CD4-positive, alpha-beta T cell treated with Interleukin-21 for 1 hour (primary cell): ENCODE results near the gene ANKMY1.
A peak's percentile ranks its signal among the peaks of the same experiment; 100 is the strongest.

ENCODE experiments used
- DNase-seq: peaks from one replicate; pipeline ENCODE4 v3.0.0-alpha.2; 2020

ANKMY1 gene

DNA sequence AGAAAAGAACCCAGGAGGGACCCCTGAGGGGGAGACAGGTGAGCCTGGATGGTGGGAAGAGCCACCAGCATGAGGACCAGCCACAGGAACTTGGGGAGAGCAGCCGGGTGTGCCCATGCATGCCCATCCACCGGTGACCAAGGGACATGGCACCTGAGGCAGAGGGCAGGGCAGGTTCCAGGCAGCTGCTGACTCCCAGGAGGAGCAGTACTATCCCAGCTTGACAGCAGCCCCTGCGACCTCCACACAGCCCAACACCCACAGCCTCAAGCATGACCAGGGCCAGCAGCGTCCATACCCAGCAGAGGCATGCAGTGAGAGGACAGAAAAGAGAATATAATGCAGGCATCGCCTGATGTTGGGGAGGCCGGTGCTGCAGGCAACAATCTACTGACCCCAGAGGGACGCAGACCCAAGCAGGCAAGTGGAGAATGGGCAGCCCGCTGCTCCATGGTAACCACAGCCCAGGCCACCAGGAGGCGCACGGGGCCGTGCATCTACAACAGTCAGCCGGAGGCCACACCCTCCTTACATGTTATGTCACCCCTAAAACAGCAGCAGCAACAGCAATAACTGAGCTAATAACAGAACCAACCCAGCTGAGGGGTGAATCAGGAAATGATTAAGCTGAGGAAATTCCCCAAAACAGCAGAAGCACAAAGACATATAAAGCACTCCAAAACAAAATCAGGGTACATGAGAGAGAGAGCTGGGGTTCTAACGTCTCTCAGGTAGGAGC lies 44.1 kb downstream of the ANKMY1 start:
- DNase-seq: peak; percentile 86

DNA sequence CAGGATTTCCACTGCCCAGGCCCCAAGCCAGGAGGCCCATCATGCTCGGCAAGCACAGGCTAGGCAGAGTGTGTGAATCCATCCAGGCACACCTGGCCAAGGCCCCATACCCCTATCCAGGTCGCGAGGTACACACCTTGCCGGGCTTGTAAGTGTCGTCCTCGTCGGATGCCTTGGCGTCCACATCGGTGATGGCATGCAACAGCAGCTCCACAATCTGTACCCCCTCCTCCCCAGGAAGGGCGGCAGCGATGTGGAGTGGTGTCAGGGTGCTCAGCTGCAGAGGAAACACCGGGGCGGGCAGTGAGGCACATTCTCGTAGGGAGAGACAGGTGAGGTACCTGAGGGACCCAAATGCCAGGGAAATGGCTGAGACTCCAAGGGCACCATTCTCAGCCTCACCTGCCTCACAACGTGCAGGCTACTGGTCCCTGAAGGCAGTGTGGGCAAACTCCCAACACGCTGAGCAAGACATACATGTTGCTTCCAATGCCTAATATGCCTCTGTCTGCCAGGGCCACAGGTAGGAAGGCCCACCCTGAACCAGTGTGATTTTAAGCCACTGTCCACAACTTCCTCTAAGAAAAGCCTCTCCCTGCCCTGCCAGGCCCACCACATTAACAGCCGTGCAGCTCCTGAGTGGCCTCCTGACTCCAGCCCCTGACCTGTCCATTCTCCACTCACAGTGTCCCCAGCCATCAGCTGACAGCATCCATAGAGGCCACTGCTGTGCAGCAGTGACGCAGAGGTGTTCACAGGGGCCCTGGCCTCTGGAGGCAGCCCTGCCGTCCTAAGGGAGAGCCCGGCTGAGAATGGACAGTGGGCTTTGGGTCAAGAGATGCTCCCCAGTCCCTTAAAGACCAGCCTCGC lies 44.9 kb downstream of the ANKMY1 start:
- DNase-seq: no peak

DNA sequence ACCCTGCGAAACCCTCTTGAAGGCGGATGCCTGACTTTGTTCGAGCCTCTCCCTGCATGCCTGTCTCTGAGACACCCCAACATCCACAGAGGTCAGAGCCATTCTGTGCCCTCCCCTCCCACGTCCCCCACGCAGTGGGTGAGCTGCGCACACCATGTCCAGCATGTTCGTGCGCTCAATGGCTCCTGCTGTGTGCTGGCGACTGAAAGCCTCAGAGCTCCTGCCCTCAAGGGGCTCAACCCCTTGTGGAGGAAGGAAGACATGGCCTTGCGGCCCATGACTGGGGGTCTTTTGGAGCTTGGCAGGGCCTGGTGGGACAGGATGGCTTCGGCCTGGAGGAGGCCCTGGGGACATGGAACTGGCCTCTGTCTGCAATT lies 45.7 kb downstream of the ANKMY1 start:
- no peak for DNase-seq

DNA sequence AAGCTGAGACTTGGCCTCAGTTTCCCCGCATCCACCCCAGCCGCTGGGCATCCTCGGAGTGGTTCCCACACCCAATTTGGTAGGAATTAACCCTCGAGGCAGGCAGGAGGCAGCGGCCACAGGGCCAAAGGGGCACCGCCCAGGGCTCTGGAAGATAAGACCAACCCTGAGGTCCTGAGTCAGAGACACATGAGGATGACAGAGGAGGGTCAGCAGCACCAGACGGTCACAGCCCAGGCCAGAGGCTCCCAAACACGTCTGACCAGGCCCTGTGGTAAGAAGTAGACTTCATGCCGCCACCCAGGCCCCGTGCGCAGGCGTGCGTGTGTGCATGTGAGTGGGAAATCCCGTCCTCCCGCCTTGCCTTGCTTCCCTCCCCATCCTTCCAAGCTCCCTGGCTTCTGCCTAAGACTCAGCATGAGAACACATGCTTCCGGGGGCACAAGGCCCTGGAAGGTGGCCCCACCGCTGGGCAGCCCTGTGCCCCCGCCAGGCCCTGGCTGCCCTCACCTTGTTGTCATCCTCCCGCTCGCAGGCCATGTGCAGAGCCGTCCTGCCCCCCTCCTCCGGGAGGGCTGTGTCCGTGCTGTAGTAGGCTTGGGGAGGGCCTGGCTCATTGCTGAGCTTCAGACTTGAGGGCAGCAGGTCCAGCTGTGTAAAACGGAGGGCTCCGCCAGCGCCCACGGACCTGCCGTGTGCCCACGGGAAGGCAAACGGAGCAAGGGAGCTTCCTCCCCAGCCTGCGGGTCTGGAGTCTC lies 46.3 kb downstream of the ANKMY1 start:
- DNase-seq: no peak

DNA sequence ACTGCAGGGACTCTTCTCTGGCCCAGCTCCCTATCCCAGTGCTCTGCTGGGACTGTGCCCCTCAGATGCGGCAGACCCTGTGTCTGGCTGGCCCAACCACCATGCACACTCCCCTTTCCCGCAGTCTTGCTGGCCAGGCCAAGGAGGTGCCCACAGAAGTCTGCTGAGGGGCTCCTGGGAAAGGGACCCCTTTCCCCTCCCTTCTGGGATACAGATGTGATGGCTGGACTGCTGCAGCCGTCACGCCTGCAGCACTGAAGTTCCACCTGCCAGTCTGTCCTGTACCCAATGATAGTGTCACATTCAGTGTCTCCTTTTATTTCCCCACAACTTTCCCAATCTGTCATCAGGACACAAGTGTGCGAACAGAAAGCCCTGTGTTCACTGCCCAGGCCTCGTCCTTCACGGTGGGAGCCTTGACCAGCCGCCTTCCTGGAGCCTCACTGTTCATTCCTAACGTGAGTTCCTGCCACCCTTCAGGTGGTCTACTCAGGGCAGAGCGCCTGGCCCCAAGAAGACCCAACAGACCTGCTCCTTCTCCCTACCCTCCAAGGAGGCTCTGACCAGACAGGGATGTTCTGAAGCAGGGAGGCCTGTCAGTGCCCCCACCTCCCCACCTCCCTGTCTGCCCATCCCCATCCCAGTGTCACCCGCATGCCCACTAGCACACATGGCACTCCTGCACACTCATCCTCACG lies 47.1 kb downstream of the ANKMY1 start:
- no peak for DNase-seq

DNA sequence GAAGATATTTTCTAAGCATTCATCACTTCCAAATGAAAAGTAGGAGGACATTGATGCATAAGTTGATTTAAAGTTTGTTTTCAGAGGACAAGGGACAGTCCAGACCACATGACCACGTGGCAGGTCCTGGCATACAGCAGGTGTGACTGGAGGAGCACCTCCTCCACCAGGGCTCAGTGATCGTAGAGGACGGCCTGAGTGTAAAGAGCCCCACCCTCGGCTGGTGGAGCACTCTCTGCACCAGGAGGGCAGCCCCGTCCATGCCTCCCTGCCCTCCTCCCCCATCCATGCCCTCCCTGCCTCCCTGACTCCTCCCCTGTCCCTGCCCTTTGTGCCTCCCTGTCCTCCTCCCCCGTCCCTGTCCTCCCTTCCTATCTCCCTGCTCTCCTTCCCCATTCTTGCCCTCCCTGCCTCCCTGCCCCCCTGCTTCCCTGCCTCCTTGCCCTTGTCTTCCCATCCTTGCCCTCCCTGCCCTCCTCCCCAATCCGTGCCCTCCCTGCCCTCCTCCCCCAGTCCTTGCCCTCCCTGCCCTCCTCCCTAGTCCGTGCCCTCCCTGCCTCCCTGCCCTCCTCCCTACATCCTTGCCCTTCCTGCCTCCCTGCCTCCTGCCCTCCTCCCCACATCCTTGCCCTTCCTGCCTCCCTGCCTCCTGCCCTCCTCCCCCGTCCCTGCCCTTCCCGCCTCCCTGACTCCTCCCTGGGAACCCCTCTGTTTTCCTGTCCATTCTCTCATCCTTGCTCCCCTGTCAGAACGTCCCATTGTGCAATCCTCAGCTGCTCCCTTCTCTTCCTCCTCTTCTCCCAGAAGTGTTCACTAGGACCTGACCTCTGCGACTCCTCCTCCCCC lies 47.9 kb downstream of the ANKMY1 start:
- no peak for DNase-seq

DNA sequence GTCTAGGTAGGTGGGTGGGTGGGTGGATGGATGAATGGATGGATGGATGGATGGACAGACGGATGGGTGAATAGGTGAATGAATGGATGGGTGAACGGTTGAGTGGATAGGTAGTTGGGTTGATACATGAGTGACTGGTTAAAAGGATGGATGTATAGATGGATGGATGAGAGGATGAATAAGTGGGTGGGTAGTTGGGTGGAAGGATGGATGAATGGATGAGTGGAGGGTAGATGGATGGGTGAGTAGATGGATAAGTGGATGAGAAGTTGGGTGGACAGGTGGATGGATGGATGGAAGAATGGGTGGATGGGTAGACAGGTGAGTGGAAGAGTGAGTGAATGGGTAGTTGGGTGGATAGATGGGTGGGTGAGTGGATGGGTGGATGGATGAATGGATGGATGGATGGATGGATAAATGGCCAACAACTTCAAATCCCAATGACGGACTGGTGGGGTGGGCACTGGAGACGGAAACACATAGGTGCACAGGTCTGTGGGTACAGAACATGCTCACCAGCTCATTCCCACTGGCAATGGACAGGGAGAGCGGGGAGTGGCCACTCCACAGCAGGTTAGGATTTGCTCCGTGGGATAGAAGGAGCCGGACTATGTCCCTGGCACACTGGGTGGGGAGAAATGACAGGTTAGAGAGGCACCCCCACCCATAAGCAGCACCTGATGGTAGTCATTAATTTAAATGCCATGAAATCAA lies 48.8 kb downstream of the ANKMY1 start:
- no peak for DNase-seq

DNA sequence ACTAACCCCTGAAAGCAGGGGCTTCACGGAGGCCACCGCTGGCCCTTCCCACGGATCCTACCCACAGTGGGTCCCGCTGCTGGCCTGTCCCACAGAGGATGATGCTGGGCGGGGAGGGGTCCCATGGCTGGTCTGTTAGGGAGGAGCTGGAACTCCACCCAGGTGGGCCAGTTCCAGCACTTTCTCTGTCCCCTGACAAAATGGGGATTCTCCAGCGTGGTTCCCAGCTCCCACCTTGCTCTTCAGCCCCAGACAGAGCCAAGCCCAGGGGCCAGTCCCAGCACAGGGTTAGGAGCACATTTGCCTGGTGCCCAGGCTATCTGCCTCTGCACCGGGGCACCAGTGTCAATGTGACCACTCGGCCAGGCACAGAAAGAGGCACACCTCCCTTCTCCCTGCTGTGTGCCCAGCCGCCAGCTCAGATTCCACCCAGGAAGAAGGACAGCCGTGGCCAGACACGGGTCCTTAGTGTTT lies 50.0 kb downstream of the ANKMY1 start:
- no peak for DNase-seq

DNA sequence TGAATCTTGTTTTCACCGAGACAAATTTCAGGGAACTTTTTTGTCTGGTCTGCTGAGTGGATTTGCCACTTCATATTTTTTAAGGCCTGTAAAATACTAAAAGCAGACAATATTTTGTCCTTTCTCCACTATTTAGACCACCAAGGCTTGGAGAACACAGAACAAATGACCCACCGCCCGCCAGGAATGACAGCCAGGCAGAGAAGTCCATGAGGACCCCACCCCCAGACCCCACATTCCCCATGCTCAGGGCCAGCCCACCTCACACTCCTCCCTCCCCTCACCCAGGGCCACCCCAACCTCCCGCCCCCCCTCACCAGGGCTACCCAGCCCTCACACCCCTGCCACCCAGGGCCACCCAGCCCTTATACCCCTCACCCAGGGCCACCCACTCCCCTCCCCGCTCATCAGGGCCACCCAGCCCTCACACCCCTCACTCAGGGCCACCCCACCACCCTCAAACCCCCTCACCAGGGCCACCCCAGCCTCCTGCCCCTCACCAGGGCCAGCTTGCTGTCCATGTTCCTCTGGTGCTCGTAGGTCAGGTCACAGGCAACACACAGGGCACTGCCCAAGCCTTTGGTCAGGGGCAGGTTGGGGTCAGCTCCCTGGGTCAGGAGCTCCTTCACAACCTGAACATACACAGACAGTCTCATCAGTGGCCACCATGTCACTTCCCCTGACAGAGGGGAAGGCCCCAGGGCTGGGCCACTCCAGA lies 50.6 kb downstream of the ANKMY1 start:
- DNase-seq: no peak

DNA sequence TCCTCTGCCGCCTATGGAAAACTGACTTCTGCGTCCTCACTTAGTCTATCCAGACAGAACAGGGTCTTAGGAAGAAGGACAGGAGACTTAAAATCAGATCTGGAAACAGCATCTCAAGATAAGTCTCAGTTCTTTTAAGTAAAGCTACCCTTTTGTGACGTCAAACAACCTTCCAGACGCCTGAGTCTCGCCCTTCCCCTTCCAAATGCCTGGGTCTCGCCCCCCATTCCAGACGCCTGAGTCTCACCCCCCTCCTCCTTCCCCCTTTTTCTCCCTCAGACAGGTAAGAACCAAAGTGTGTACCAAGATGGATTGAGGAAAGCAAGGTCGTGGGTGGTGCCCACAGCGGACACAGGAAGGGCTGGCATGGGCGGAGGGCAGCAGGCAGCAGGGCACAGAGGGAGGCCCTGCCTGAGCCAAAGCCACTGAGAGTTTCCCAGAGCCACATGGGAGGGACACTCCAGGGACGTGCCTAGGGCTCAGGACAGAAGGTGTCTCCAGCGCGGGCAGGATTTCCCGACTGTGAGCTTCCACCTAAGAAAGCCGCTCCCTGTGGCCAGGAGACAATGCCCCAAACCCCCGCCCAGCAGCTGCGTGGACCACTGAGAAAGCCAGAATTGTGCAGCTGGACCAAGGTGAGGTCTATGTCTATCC lies 51.3 kb downstream of the ANKMY1 start:
- no peak for DNase-seq

DNA sequence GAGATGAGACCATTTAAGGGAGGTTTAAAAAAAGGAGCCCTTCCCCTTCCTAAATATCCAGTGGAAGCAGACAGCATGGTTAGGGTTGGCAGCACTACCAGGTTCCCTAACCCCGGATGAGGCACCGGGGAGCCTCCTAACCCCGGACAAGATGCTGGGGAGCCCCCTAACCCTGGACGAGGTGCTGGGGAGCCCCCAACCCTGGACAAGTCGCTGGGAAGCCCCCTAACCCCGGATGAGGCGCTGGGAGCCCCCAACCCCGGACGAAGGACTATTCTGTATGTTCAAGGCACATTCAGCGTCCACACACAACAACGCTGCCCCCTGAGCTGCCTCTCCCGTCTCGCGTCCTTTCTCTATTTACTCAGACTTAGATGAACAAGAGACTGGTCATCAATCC lies 51.9 kb downstream of the ANKMY1 start:
- no peak for DNase-seq

DNA sequence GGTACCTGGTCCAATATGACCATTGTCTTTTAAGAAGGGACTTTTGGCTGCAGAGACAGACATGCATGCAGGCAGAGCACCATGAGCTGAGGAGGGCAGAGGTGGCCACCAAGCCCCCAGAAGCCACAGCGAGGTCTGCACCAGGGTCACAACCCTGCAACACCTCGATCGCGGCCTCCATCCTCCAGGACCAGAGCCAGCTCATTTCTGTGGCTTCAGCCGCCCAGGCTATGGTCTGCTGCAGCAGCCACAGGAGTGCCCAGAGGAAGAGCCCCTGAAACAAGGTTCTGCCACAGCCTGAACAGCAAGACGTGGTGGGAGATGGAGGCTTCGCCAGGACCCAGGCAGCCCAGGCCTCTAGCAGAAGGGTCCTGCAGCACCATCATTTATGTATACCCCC lies 53.9 kb downstream of the ANKMY1 start:
- no peak for DNase-seq

DNA sequence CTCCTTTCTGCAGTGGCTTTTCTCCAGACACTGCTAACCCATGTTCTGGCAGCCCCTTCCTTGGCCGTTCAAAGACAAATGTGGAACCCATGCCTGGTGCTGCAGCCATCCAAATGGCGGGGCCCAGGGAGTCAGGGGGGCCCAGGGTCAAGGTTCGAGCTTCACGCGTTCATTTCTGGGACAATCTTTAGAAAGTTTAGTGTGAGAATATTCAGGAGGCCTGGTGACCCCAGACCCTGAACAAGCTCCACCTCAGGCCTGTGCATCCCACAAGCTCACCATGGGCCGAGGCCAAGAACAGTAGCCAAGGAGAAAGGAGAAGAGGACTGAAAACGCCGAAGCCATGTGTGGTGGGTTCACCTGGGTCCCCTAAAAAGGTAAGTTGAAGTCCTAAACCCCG lies 54.4 kb downstream of the ANKMY1 start:
- no peak for DNase-seq

DNA sequence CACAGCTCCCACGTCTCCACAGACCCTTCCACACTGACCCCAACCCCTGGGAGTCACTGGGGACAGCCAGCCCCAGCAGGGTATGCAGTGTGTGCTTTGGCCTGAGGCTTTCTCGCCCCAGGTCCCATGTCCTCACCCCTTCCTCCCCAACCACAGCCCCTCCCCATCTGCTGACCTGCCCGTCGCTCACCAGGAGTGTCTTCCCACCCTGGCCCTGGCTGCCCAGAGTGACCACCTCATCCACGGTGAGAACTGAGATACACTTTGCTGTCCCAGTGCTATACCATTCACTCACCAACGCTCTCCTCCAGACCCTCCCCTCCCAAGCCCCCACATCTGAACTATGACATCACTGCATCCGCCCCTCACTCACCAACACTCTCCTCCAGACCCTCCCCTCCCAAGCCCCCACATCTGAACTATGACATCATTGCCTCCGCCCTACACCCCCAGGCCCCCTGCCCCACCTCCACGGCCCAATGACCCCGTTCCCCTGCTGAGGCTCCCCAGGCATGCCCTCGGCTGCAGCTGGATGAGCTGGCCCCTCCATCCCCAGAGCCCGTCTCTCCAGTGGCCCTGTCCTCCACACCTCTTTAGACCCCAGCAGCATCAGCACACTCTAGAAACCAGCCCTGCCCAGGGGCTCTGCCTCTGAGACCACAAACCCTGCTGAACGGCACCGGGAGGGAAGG lies 55.2 kb downstream of the ANKMY1 start:
- no peak for DNase-seq

DNA sequence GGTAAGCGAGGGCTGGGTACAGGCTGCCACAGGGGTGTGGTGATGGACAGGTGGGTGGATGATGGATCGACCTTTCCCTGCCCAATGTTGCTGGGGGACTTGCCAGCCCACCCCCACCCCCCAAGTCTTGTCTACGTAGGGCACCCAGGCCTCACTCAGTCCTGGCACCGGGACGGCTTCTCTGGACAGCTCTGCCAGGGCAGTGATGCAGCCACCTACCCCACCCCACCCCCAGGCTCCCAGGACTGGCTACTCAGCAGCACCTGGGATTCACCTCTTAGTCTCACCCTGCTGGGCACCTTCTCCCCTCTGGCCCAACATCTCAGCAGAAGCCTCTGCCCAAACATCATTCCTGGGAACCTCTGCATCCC lies 55.7 kb downstream of the ANKMY1 start:
- DNase-seq: no peak

DNA sequence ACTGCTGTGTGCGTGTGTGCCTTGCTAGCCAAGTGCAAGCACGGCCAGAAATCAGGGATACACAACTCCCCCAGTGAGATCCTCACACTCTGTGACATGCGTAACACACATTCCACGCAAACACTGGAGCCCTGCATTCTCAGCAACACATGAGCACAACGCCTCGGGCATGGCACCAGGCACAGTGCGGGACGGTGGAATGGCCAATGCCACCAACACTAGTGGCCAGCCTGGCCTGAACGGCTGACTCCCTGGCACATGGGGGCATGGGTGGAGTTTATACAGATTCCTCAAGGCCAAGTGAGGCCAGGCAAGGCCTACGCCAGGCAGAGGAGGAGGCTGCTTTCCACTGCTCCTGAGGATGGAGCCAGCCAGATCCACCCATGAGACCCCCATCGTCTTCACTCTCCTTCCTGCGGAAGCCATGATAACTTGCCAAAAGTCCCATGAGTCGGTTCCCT lies 56.2 kb downstream of the ANKMY1 start:
- no peak for DNase-seq

DNA sequence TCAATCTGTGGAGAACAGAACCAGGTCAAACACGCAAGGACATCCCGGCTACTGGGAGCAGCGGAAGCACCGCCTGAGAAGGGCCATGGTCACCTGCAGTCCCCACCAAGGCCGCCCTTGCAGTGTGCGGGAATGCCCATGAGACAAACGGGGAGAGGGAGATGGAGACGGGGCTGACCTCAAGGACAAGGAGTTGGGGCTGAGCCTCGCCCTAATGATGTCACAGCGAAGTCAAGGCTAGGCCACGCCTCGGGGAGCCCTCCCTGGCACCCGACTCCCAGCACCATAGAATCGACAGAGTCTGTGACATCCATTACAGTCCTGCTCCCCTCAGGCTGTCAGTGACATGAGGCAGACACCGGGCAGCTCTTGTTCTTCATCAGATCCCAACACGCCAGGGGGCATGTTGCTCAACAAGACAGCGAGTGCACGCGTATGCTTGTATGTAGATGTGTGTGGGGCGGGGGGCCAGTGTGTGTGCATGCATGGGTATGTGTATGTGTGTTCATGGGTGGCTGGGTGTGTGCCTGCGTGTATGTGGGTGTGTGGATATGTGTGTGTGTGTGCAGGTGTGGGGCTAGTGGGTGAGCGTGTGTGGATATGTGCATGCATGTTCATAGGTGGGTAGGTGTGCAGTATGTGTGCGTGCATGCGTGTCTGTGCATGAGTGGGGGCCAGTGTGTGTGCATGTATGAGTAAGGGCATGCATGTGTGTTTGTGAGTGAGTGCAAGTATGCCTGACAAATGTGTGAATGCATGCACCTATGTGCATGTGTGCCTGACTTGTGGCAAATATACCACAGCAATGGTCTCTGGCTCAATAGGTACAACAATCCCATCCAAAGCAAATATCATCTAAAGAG lies 57.0 kb downstream of the ANKMY1 start:
- no peak for DNase-seq
